HepG2 (cell line): ENCODE results near the gene GNB3. TPM values are rescaled to one million over a fixed set of nuclear protein-coding genes. Genes with fewer than 3 reads are reported as not detected.

ENCODE experiments used
- ATAC-seq: fragments of 200-7000 bp; cut with Tn5 transposase; 3 replicates; pipeline ENCODE4 v1.9.1; 2020; ENCODE audit warnings: mild to moderate bottlenecking, moderate library complexity
- BruUV-seq: library from RNA; stranded (reverse); fragments of 400-500 nt; replicated peaks from 2 replicates; lab custom pipeline; 2021; lab: Mats Ljungman, UMichigan
- CTCF ChIA-PET: fragments of 300-600 bp; formaldehyde crosslinking; extraction: SDS; loops from one replicate; lab custom pipeline; 2021; ENCODE audit warnings: low total read pairs, inconsistent platforms, low intra/inter-chr PET ratio; lab: Yijun Ruan, JAX
- POLR2A ChIA-PET: fragments of 350-600 bp; sonication (Branson Sonifier 250); formaldehyde crosslinking; loops from one replicate; lab custom pipeline; 2020; ENCODE audit warnings: antibody characterized with exemption, inconsistent platforms; lab: Yijun Ruan, JAX
- DNase-seq: peaks from one replicate; pipeline ENCODE4 v3.0.0-alpha.2; 2015; ENCODE audit warnings: low spot score
- FAIRE-seq: peaks from 3 replicates; lab custom pipeline; 2011; peaks lifted over from hg19 to GRCh38; lab: Jason Lieb, UNC
- H2AFZ ChIP-seq: one replicate; pipeline ENCODE4 v1.6.1; 2011; ENCODE audit warnings: low read length, inconsistent platforms
- H3K27ac ChIP-seq: fragments of 300-600 bp; 3 replicates; pipeline ENCODE4 v1.8.0; 2011; ENCODE audit warnings: mixed run types, mild to moderate bottlenecking, mixed read lengths, low read length, inconsistent platforms; ENCODE audit not compliant: insufficient read depth; ENCODE audit errors: extremely low read length
- H3K27me3 ChIP-seq, 2 experiments: fragments of 200-600 bp in 1 of 2; 2 replicates in 1 of 2; 3 replicates in 1 of 2; pipeline versions ENCODE4 v1.6.0 to v1.8.0; 2011; ENCODE audit warnings: low read length in 2 of 2, mild to moderate bottlenecking in 2 of 2, moderate library complexity in 2 of 2, inconsistent platforms in 1 of 2; ENCODE audit not compliant: insufficient read depth in 2 of 2, control insufficient read depth in 1 of 2
- H3K36me3 ChIP-seq, 2 experiments: fragments of 200-600 bp in 1 of 2; replicated peaks in 1 of 2; 2 replicates in 1 of 2; 3 replicates in 1 of 2; pipeline versions ENCODE4 v1.5.1 to v1.8.0; 2011; ENCODE audit warnings: low read length in 2 of 2, inconsistent platforms in 1 of 2; ENCODE audit not compliant: insufficient read depth in 2 of 2, control insufficient read depth in 1 of 2
- H3K4me1 ChIP-seq: 2 replicates; pipeline ENCODE4 v1.5.1; 2012; ENCODE audit warnings: low read length, inconsistent platforms; ENCODE audit not compliant: insufficient read depth
- H3K4me2 ChIP-seq: 2 replicates; pipeline ENCODE4 v1.6.0; 2011; ENCODE audit warnings: low read depth, low read length, inconsistent platforms
- H3K4me3 ChIP-seq, 3 experiments: fragments of 200-600 bp in 1 of 3; sonication (generic), shearing (Covaris generic) in 1 of 3; replicated peaks in 1 of 3; 2 replicates each; pipeline ENCODE4 v1.5.1; 2011 to 2016; ENCODE audit warnings: low read length in 3 of 3, inconsistent platforms in 2 of 3, low read depth in 2 of 3, mild to moderate bottlenecking in 2 of 3, control low read depth in 1 of 3, mixed read lengths in 1 of 3; ENCODE audit not compliant: insufficient read depth in 1 of 3
- H3K79me2 ChIP-seq: one replicate; pipeline ENCODE4 v1.6.1; 2011; ENCODE audit warnings: low read length, inconsistent platforms; ENCODE audit not compliant: insufficient read depth
- H3K9ac ChIP-seq: 2 replicates; pipeline ENCODE4 v1.6.0; 2011; ENCODE audit warnings: mild to moderate bottlenecking, low read depth, low read length, inconsistent platforms; ENCODE audit not compliant: insufficient read depth
- H3K9me3 ChIP-seq: 2 replicates; pipeline ENCODE4 v1.5.1; 2012; ENCODE audit warnings: mild to moderate bottlenecking, low read length
- H4K20me1 ChIP-seq: 2 replicates; pipeline ENCODE4 v1.6.0; 2011; ENCODE audit warnings: inconsistent platforms, mild to moderate bottlenecking, low read length, moderate library complexity; ENCODE audit not compliant: insufficient read depth
- ARNT ChIP-seq: fragments of 450-650 bp; IDR thresholded peaks from 2 replicates; pipeline ENCODE4 v1.6.1; 2017
- FOSL1 ChIP-seq: sonication (generic); formaldehyde crosslinking; IDR thresholded peaks from 2 replicates; pipeline ENCODE4 v1.9.0; 2021; ENCODE audit warnings: missing genetic modification reagents, borderline replicate concordance
- FOXK2 ChIP-seq: fragments of 450-650 bp; IDR thresholded peaks from 2 replicates; pipeline ENCODE4 v1.6.1; 2016
- GTF2F1 ChIP-seq: fragments of 150-350 bp; IDR thresholded peaks from 2 replicates; pipeline ENCODE4 v1.6.1; 2014; ENCODE audit warnings: low read length
- HMG20A ChIP-seq: IDR thresholded peaks from 2 replicates; pipeline ENCODE4 v1.6.1; 2016; ENCODE audit warnings: borderline replicate concordance
- HOXA9 ChIP-seq: sonication (generic); formaldehyde crosslinking; IDR thresholded peaks from 2 replicates; pipeline ENCODE4 v1.8.1; 2022; ENCODE audit warnings: missing genetic modification reagents, mild to moderate bottlenecking, moderate library complexity, borderline replicate concordance
- TARDBP ChIP-seq: sonication (generic); formaldehyde crosslinking; IDR thresholded peaks from 2 replicates; pipeline ENCODE4 v1.8.0; 2022; ENCODE audit warnings: mild to moderate bottlenecking, missing genetic modification reagents
- TCF7L2 ChIP-seq: IDR thresholded peaks from 2 replicates; pipeline ENCODE4 v1.6.1; 2011; ENCODE audit warnings: mild to moderate bottlenecking, low read depth, low read length, moderate library complexity
- ZKSCAN8 ChIP-seq: IDR thresholded peaks from 2 replicates; pipeline ENCODE4 v1.6.1; 2016; ENCODE audit warnings: borderline replicate concordance, missing genetic modification reagents, missing compliant biosample characterization
- ZNF143 ChIP-seq: sonication (generic); formaldehyde crosslinking; IDR thresholded peaks from 2 replicates; pipeline ENCODE4 v1.4.0; 2020; ENCODE audit warnings: missing genetic modification reagents
- ZNF451 ChIP-seq: sonication (generic); formaldehyde crosslinking; IDR thresholded peaks from 2 replicates; pipeline ENCODE4 v1.5.0; 2020; ENCODE audit warnings: mild to moderate bottlenecking, missing genetic modification reagents
- ZNF460 ChIP-seq: sonication (generic); formaldehyde crosslinking; IDR thresholded peaks from 2 replicates; pipeline ENCODE4 v1.5.1; 2020; ENCODE audit warnings: missing genetic modification reagents, mild to moderate bottlenecking, borderline replicate concordance
- ZNF572 ChIP-seq: sonication (generic); formaldehyde crosslinking; IDR thresholded peaks from 2 replicates; pipeline ENCODE4 v1.5.1; 2020; ENCODE audit warnings: mild to moderate bottlenecking, missing genetic modification reagents
- WGBS: methylation state at CpG from one replicate; pipeline ENCODE4 v1.1.6; 2017; ENCODE audit warnings: low lambda C conversion rate; 5-methylcytosine and 5-hydroxymethylcytosine counted together
- in situ Hi-C: cut with HindIII; loops from 2 replicates; pipeline ENCODE4 v1.10.0; 2017; ENCODE audit warnings: low pct_unique_long_range_greater_than_20kb; ENCODE audit not compliant: extremely low pct_ligation_motif_present
- intact Hi-C: fragments of 100-400 bp; cut with micrococcal nuclease; formaldehyde crosslinking; loops from one replicate; pipeline ENCODE4 v1.10.0; 2022; ENCODE audit not compliant: unreplicated experiment
- polyA plus RNA-seq, 8 experiments: library from polyadenylated mRNA; depleted of rRNA in 3 of 8; stranded (reverse) in 7 of 8; unstranded in 1 of 8; fragments of >200 nt; fragmentation: Illumina TruSeq in 4 of 8; extraction: Trizol in 4 of 8; gene quantifications; 2 replicates each; pipeline versions ENCODE4 v1.2.1 to v1.2.3, GENCODE V29; 2011 to 2016; ENCODE audit warnings: low read depth in 4 of 8, missing spikeins in 1 of 8, mixed read lengths in 1 of 8; ENCODE audit not compliant: insufficient read depth in 1 of 8
- total RNA-seq, 5 experiments: library from RNA; depleted of rRNA; stranded (reverse); fragments of >200 nt; fragmentation: Illumina TruSeq; extraction: Trizol; gene quantifications; 2 replicates each; pipeline ENCODE4 v1.2.3, GENCODE V29; 2016; ENCODE audit warnings: low read depth in 1 of 5
- TF ChIP-seq, protein P1 (sequence below): sonication (generic); formaldehyde crosslinking; IDR thresholded peaks from 2 replicates; pipeline ENCODE4 v1.9.0; 2021; ENCODE audit warnings: missing genetic modification reagents, borderline replicate concordance
- TF ChIP-seq, protein P2 (sequence below): IDR thresholded peaks from 2 replicates; pipeline ENCODE4 v1.6.1; 2018; ENCODE audit warnings: missing genetic modification reagents
- TF ChIP-seq, protein P3 (sequence below): IDR thresholded peaks from 2 replicates; pipeline ENCODE4 v1.6.1; 2012; ENCODE audit warnings: low read depth, low read length, improper control_type of control experiment

Gene GNB3
- total and polyA plus RNA-seq, 2 of the 13 experiments (the other 11 are each of a cell fraction or from before 2014, with no cell fraction given) = 1.3 to 3.6 TPM

DNA sequence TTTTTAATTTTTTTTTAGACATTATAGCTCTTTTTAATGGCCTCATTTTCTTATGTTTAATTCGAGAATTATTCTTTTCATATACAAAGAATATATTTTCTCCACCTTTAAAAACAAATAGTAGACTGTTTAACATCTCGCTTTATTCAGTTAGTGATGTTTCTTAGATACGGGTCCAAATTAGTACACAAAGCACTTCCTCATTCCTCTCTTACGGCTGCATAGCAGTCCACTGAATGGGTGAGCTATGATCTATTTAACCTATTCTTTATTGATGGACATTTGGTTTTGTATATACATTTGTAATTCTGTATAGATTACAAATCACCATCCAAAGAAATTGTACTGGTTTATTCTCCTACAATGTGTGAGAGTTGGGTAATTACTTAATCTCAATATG lies 27.4 kb upstream of the GNB3 start:
- TF ChIP-seq, protein P1, sequence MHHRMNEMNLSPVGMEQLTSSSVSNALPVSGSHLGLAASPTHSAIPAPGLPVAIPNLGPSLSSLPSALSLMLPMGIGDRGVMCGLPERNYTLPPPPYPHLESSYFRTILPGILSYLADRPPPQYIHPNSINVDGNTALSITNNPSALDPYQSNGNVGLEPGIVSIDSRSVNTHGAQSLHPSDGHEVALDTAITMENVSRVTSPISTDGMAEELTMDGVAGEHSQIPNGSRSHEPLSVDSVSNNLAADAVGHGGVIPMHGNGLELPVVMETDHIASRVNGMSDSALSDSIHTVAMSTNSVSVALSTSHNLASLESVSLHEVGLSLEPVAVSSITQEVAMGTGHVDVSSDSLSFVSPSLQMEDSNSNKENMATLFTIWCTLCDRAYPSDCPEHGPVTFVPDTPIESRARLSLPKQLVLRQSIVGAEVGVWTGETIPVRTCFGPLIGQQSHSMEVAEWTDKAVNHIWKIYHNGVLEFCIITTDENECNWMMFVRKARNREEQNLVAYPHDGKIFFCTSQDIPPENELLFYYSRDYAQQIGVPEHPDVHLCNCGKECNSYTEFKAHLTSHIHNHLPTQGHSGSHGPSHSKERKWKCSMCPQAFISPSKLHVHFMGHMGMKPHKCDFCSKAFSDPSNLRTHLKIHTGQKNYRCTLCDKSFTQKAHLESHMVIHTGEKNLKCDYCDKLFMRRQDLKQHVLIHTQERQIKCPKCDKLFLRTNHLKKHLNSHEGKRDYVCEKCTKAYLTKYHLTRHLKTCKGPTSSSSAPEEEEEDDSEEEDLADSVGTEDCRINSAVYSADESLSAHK (CRISPR knock-in tag) = no peak
- no peak for TF ChIP-seq ZNF460 (CRISPR knock-in tag)
- no peak for TF ChIP-seq ZNF143 (CRISPR knock-in tag)
- TF ChIP-seq ZNF451 = no peak
- intact Hi-C loops (no loop called here), in situ Hi-C loops (no loop called here)
- no peak for ATAC-seq
- Histone ChIP-seq H4K20me1 (no peaks in the 10 kb centered on the region), H3K4me1 (peaks cover 23% of the 10 kb centered on the region), H3K36me3 (no peaks in the 10 kb centered on the region), H2AFZ (no peak overlapping the region), H3K4me3 (no peak overlapping the region), H3K27ac (no peak overlapping the region), H3K9ac (no peak overlapping the region), H3K79me2 (no peaks in the 10 kb centered on the region), H3K4me2 (no peak overlapping the region), H3K27me3 (peaks cover 2 to 17% of the 10 kb centered on the region in 2 experiments; a peak in 2 of 5 replicates), H3K9me3 (no peaks in the 10 kb centered on the region)
- DNase-seq = no peak
- CTCF ChIA-PET = no interaction called here
- BruUV-seq = no TSS peak
- no peak for FAIRE-seq
- POLR2A ChIA-PET = interaction anchor here (1.1 kb wide), 1 partner anchor 21 kb away, joined by 3 read pairs; no protein-coding TSS in a partner anchor
- whole genome bisulfite sequencing = 49% methylated on average over 4 of the region's 4 CpGs

DNA sequence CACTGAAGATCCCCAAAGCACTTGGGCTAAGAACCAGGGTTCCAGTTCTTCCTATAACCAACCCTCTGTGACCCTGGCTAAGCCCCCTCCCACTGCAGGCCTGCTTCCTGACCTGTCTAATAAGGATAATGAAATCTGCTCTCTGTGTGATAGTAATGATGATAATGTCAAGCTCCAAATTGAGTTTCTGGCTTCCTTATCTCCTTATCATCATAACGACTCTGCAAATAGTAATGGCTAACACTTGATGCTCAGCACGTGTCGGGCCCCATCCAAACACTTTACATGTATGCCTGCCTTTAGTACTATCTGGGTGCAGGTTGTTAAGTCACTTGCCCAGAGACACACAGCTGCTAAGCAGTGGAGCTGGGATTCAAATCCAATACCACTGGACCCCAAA lies 24.1 kb upstream of the GNB3 start:
- Histone ChIP-seq H3K4me2 (no peak overlapping the region), H3K27me3 (peaks cover 5 to 34% of the 10 kb centered on the region in 2 experiments; a peak in 4 of 5 replicates), H3K4me3 (no peak overlapping the region), H3K36me3 (no peaks in the 10 kb centered on the region), H3K79me2 (no peaks in the 10 kb centered on the region), H3K27ac (no peak overlapping the region), H3K9me3 (no peaks in the 10 kb centered on the region), H4K20me1 (no peaks in the 10 kb centered on the region), H3K4me1 (peaks cover 38% of the 10 kb centered on the region), H2AFZ (no peak overlapping the region), H3K9ac (no peak overlapping the region)
- 10% methylated on average over 3 of the region's 3 CpGs for WGBS
- POLR2A ChIA-PET = no interaction called here
- TF ChIP-seq TCF7L2 (no peak), ZNF572 (no peak), HOXA9 (no peak), ZKSCAN8 (CRISPR knock-in tag) (no peak), ARNT (no peak), GTF2F1 (no peak), TARDBP (no peak), FOSL1 (no peak), HMG20A (CRISPR knock-in tag) (no peak), FOXK2 (no peak)
- TF ChIP-seq, protein P2, sequence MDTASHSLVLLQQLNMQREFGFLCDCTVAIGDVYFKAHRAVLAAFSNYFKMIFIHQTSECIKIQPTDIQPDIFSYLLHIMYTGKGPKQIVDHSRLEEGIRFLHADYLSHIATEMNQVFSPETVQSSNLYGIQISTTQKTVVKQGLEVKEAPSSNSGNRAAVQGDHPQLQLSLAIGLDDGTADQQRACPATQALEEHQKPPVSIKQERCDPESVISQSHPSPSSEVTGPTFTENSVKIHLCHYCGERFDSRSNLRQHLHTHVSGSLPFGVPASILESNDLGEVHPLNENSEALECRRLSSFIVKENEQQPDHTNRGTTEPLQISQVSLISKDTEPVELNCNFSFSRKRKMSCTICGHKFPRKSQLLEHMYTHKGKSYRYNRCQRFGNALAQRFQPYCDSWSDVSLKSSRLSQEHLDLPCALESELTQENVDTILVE = no peak
- TF ChIP-seq, protein P3, sequence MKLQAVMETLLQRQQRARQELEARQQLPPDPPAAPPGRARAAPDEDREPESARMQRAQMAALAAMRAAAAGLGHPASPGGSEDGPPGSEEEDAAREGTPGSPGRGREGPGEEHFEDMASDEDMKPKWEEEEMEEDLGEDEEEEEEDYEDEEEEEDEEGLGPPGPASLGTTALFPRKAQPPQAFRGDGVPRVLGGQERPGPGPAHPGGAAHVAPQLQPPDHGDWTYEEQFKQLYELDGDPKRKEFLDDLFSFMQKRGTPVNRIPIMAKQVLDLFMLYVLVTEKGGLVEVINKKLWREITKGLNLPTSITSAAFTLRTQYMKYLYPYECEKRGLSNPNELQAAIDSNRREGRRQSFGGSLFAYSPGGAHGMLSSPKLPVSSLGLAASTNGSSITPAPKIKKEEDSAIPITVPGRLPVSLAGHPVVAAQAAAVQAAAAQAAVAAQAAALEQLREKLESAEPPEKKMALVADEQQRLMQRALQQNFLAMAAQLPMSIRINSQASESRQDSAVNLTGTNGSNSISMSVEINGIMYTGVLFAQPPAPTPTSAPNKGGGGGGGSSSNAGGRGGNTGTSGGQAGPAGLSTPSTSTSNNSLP = no peak
- in situ Hi-C loops (no loop called here), intact Hi-C loops (no loop called here)
- CTCF ChIA-PET = no interaction called here
- FAIRE-seq (no peak), DNase-seq (no peak), ATAC-seq (no peak)
- BruUV-seq = no TSS peak
